Superior temporal gyrus (tissue), 1 donor: ENCODE data around the gene EIF4EBP3.

Experiments
- DNase-seq: peaks from one replicate; pipeline ENCODE4 v3.0.0-alpha.2; 2016; ENCODE audit errors: extremely low spot score

Gene EIF4EBP3

GRCh38 chr5:140547508-140548299 is at the start of gene EIF4EBP3:
Gene EIF4EBP3, plus strand, starts transcription at chr5:140547662. Its CDS starts 76 bp downstream, at chr5:140547738.
- peak; percentile 98 for DNase-seq

- no peak for DNase-seq
Observed at GRCh38 chr5:140497897-140498296, 49.6 kb upstream of the EIF4EBP3 start.

- no peak for DNase-seq
Observed at GRCh38 chr5:140498591-140498990, 48.9 kb upstream of the EIF4EBP3 start.

- DNase-seq, result no peak
Observed at GRCh38 chr5:140502834-140503233, 44.6 kb upstream of the EIF4EBP3 start.

- DNase-seq, result no peak
Observed at GRCh38 chr5:140509898-140510297, 37.6 kb upstream of the EIF4EBP3 start.

- DNase-seq, result no peak
Observed at GRCh38 chr5:140513124-140513523, 34.3 kb upstream of the EIF4EBP3 start.

- no peak for DNase-seq
Observed at GRCh38 chr5:140524003-140524402, 23.5 kb upstream of the EIF4EBP3 start.

GRCh38 chr5:140540227-140540626 is 7.2 kb upstream of the EIF4EBP3 start:
- DNase-seq, result no peak

- no peak for DNase-seq
Observed at GRCh38 chr5:140542972-140543371, 4.5 kb upstream of the EIF4EBP3 start.

- DNase-seq, result no peak
Observed at GRCh38 chr5:140544986-140545385, 2.5 kb upstream of the EIF4EBP3 start.

- DNase-seq, result no peak
Observed at GRCh38 chr5:140545606-140546005, 1.9 kb upstream of the EIF4EBP3 start.

GRCh38 chr5:140546851-140547507 is 483 bp upstream of the EIF4EBP3 start:
- DNase-seq, result no peak

GRCh38 chr5:140548300-140548688 is 832 bp downstream of the EIF4EBP3 start:
- no peak for DNase-seq

GRCh38 chr5:140548791-140549190 is 1.3 kb downstream of the EIF4EBP3 start:
- DNase-seq, result no peak

GRCh38 chr5:140549237-140550144 is 2.0 kb downstream of the EIF4EBP3 start:
- DNase-seq, result peak; percentile 42

- peak; percentile 41 for DNase-seq
Observed at GRCh38 chr5:140550147-140551079, 3.0 kb downstream of the EIF4EBP3 start.

GRCh38 chr5:140551872-140552271 is 4.4 kb downstream of the EIF4EBP3 start:
- DNase-seq, result no peak

- DNase-seq, result no peak
Observed at GRCh38 chr5:140553657-140554056, 6.2 kb downstream of the EIF4EBP3 start.

- DNase-seq, result no peak
Observed at GRCh38 chr5:140554454-140554853, 7.0 kb downstream of the EIF4EBP3 start.

GRCh38 chr5:140555747-140556312 is 8.4 kb downstream of the EIF4EBP3 start:
- DNase-seq, result no peak

- no peak for DNase-seq
Observed at GRCh38 chr5:140556438-140556837, 9.0 kb downstream of the EIF4EBP3 start.
